GM20000 (cell line): ENCODE measurements around the gene CLPX.

Experiments used
- DNase-seq: peaks from one replicate; pipeline ENCODE4 v3.0.0; 2012; ENCODE audit warnings: low spot score
- CTCF ChIP-seq: IDR thresholded peaks from 2 replicates; pipeline ENCODE4 v1.5.1; 2012; ENCODE audit warnings: mild to moderate bottlenecking, control low read depth; ENCODE audit errors: extremely low read depth, missing control alignments

CLPX gene

GRCh38 chr15:65180167-65180566 is 5.0 kb downstream of the CLPX start:
- TF ChIP-seq CTCF = no peak
- no peak for DNase-seq

- no peak for TF ChIP-seq CTCF
- DNase-seq = no peak
These were observed 7.2 kb downstream of the CLPX start for GRCh38 chr15:65177901-65178300.

GRCh38 chr15:65176056-65176455 is 9.1 kb downstream of the CLPX start:
- no peak for DNase-seq
- no peak for TF ChIP-seq CTCF

- no peak for DNase-seq
- no peak for TF ChIP-seq CTCF
These were observed 9.6 kb downstream of the CLPX start for GRCh38 chr15:65175511-65175910.

- DNase-seq = no peak
- TF ChIP-seq CTCF = no peak
These were observed 10.6 kb downstream of the CLPX start for GRCh38 chr15:65174509-65174908.

GRCh38 chr15:65172531-65172930 is 12.6 kb downstream of the CLPX start:
- no peak for TF ChIP-seq CTCF
- DNase-seq = no peak

- TF ChIP-seq CTCF = no peak
- no peak for DNase-seq
These were observed 13.7 kb downstream of the CLPX start for GRCh38 chr15:65171428-65171827.

GRCh38 chr15:65165875-65166274 is 19.3 kb downstream of the CLPX start:
- DNase-seq = no peak
- TF ChIP-seq CTCF = no peak
